Fibroblast of lung (primary cell): Measurements from ENCODE around the gene ADGRD1. TPM values are rescaled to one million over a fixed set of nuclear protein-coding genes. Genes with fewer than 3 reads are reported as not detected.

Experiments used
- DNase-seq, 2 donors: peaks; one replicate each; pipeline versions ENCODE4 v3.0.0 to v3.0.0-alpha.2; 2010; ENCODE audit warnings: low read depth in 2 of 2
- H2AFZ ChIP-seq: 2 replicates; pipeline ENCODE4 v1.5.1; 2012; ENCODE audit warnings: low read length, control low read depth, inconsistent platforms
- H3K27ac ChIP-seq: 2 replicates; pipeline ENCODE4 v1.5.1; 2011; ENCODE audit warnings: low read length, control low read depth; ENCODE audit not compliant: insufficient read depth
- H3K27me3 ChIP-seq: 2 replicates; pipeline ENCODE4 v1.5.1; 2011; ENCODE audit warnings: mild to moderate bottlenecking, low read length; ENCODE audit not compliant: control insufficient read depth, insufficient read depth
- H3K36me3 ChIP-seq: 2 replicates; pipeline ENCODE4 v1.5.1; 2011; ENCODE audit warnings: low read length; ENCODE audit not compliant: control insufficient read depth, insufficient read depth
- H3K4me1 ChIP-seq: 2 replicates; pipeline ENCODE4 v1.5.1; 2011; ENCODE audit warnings: low read length; ENCODE audit not compliant: control insufficient read depth, insufficient read depth; ENCODE audit errors: extremely low read depth
- H3K4me2 ChIP-seq: 2 replicates; pipeline ENCODE4 v1.5.1; 2011; ENCODE audit warnings: low read length, control low read depth; ENCODE audit not compliant: insufficient read depth; ENCODE audit errors: extremely low read depth
- H3K4me3 ChIP-seq, 4 experiments: fragments of 200-600 bp in 1 of 4; sonication (generic) in 1 of 4; replicated peaks in 1 of 4; 2 replicates each; pipeline ENCODE4 v1.5.1; 2011 to 2016; ENCODE audit warnings: low read length in 4 of 4, low read depth in 3 of 4, mild to moderate bottlenecking in 3 of 4, control low read depth in 2 of 4, inconsistent platforms in 1 of 4, mixed read lengths in 1 of 4; ENCODE audit not compliant: insufficient read depth in 1 of 4; ENCODE audit errors: control extremely low read depth in 1 of 4
- H3K79me2 ChIP-seq: 2 replicates; pipeline ENCODE4 v1.5.1; 2012; ENCODE audit warnings: mild to moderate bottlenecking, low read length, inconsistent platforms; ENCODE audit not compliant: control insufficient read depth, insufficient read depth
- H3K9ac ChIP-seq: 2 replicates; pipeline ENCODE4 v1.5.1; 2011; ENCODE audit warnings: mild to moderate bottlenecking, low read length, control low read depth; ENCODE audit not compliant: insufficient read depth
- H3K9me3 ChIP-seq: 2 replicates; pipeline ENCODE4 v1.5.1; 2012; ENCODE audit warnings: low read depth, low read length; ENCODE audit not compliant: control insufficient read depth, insufficient read depth
- H4K20me1 ChIP-seq: 2 replicates; pipeline ENCODE4 v1.5.1; 2011; ENCODE audit warnings: low read length; ENCODE audit not compliant: control insufficient read depth, insufficient read depth; ENCODE audit errors: extremely low read depth
- CTCF ChIP-seq, 2 donors: IDR thresholded peaks in 1 of 2; conservative IDR thresholded peaks in 1 of 2; 1 replicate in 1 of 2; 2 replicates in 1 of 2; pipeline ENCODE4 v1.5.1; 2011 to 2012; ENCODE audit warnings: low read length in 2 of 2, control low read depth in 1 of 2, inconsistent platforms in 1 of 2, low read depth in 1 of 2, mild to moderate bottlenecking in 1 of 2
- EZH2 ChIP-seq: IDR thresholded peaks from 2 replicates; pipeline ENCODE4 v1.5.1; 2012; ENCODE audit warnings: low read length, control low read depth, mild to moderate bottlenecking; ENCODE audit errors: missing control alignments
- polyA plus RNA-seq, 2 donors: library from polyadenylated mRNA; depleted of rRNA in 1 of 2; stranded (reverse) in 1 of 2; unstranded in 1 of 2; fragments of >200 nt; gene quantifications; 2 replicates each; pipeline ENCODE4 v1.2.1, GENCODE V29; 2011 to 2012; ENCODE audit warnings: missing spikeins in 1 of 2
- total RNA-seq: library from RNA; depleted of rRNA; stranded (reverse); fragments of >200 nt; gene quantifications from 2 replicates; pipeline ENCODE4 v1.2.1, GENCODE V29; 2014

The ADGRD1 gene
- total and polyA plus RNA-seq, 2 donors (not counting 1 experiment from before 2014, with no cell fraction given): 7.3 to 11.6 TPM

GRCh38 chr12:130916241-130916911 lies 37.3 kb upstream of the ADGRD1 start:
- peak overlapping the region; percentile 81 for H3K4me2 ChIP-seq
- no peaks in the 10 kb centered on the region for H4K20me1 ChIP-seq
- H3K79me2 ChIP-seq: no peaks in the 10 kb centered on the region
- H3K9ac ChIP-seq: no peak overlapping the region
- H3K9me3 ChIP-seq: no peaks in the 10 kb centered on the region
- H2AFZ ChIP-seq: peak overlapping the region; percentile 44
- DNase-seq: peak; percentile 29 to 74
- peak overlapping the region; percentile 5 to 57 (median 31) for H3K4me3 ChIP-seq
- no peaks in the 10 kb centered on the region for H3K36me3 ChIP-seq
- TF ChIP-seq CTCF (conservative IDR thresholded peaks at IDR 0.05 in 1 of 2, IDR thresholded peaks at IDR 0.05 in 1 of 2; ENCODE audit: low read depth in 1 of 2, low read length in 2 of 2): peak; percentile 98 to 100
- no peak for TF ChIP-seq EZH2
- no peaks in the 10 kb centered on the region for H3K27me3 ChIP-seq
- H3K4me1 ChIP-seq: no peaks in the 10 kb centered on the region
- H3K27ac ChIP-seq: no peak overlapping the region

- no peak overlapping the region for H3K4me3 ChIP-seq
- H3K9me3 ChIP-seq: no peaks in the 10 kb centered on the region
- no peak overlapping the region for H3K9ac ChIP-seq
- no peaks in the 10 kb centered on the region for H4K20me1 ChIP-seq
- no peaks in the 10 kb centered on the region for H3K4me1 ChIP-seq
- no peak for TF ChIP-seq EZH2
- no peak for TF ChIP-seq CTCF (conservative IDR thresholded peaks at IDR 0.05 in 1 of 2, IDR thresholded peaks at IDR 0.05 in 1 of 2; ENCODE audit: low read depth in 1 of 2, low read length in 2 of 2)
- no peak overlapping the region for H3K4me2 ChIP-seq
- H3K36me3 ChIP-seq: no peaks in the 10 kb centered on the region
- H3K27ac ChIP-seq: no peak overlapping the region
- no peak overlapping the region for H2AFZ ChIP-seq
- no peak for DNase-seq
- H3K27me3 ChIP-seq: no peaks in the 10 kb centered on the region
- H3K79me2 ChIP-seq: no peaks in the 10 kb centered on the region
These were observed 36.1 kb upstream of the ADGRD1 start for GRCh38 chr12:130917607-130918006.

- Histone ChIP-seq H3K9me3 (no peaks in the 10 kb centered on the region), H3K4me2 (no peak overlapping the region), H3K9ac (no peak overlapping the region), H4K20me1 (no peaks in the 10 kb centered on the region), H3K4me1 (no peaks in the 10 kb centered on the region), H3K27me3 (no peaks in the 10 kb centered on the region), H3K36me3 (no peaks in the 10 kb centered on the region), H3K4me3 (no peak overlapping the region), H2AFZ (no peak overlapping the region), H3K79me2 (no peaks in the 10 kb centered on the region), H3K27ac (no peak overlapping the region)
- TF ChIP-seq CTCF (conservative IDR thresholded peaks at IDR 0.05 in 1 of 2, IDR thresholded peaks at IDR 0.05 in 1 of 2; ENCODE audit: low read depth in 1 of 2, low read length in 2 of 2): no peak
- no peak for TF ChIP-seq EZH2
- no peak for DNase-seq
These were observed 34.6 kb upstream of the ADGRD1 start for GRCh38 chr12:130919086-130919485.
